Hematopoietic multipotent progenitor cell (in vitro differentiated cells): ENCODE data around the gene AMPD2. TPM values are rescaled to one million over a fixed set of nuclear protein-coding genes. Genes with fewer than 3 reads are reported as not detected.
"Not testable (repeated sequence)": the region's sequence is repeated elsewhere in the genome, so short reads cannot be mapped to it uniquely, and the experiment has no call there.

Experiments used
- DNase-seq, 3 donors: peaks; one replicate each; pipeline ENCODE4 v3.0.0-alpha.2; 2011 to 2015; ENCODE audit warnings: low read depth in 2 of 3, low spot score in 2 of 3
- small RNA-seq: library from RNA; depleted of rRNA; stranded (forward); fragments of <200 nt; gene quantifications from one replicate; pipeline ENCODE3, GENCODE V24; 2012
- total RNA-seq: library from RNA; depleted of rRNA; stranded (reverse); fragments of >200 nt; gene quantifications from one replicate; pipeline ENCODE4 v1.2.3, GENCODE V29; 2012

AMPD2 gene
- total RNA-seq, 1 donor, result 259 TPM

DNA sequence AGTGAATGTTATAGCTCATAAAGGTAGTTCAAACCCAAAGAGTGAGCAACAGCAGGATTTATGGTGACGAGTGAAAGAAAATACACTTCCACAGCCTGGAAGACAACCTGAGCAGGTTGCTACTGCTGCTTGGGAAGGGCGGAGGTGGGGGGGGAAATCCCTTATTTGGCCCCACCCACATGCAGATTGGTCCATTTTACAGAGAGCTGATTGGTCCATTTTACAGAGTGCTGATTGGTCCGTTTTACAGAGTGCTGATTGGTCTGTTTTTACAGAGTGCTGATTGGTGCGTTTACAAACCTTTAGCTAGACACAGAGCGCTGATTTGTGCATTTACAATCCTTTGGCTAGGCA, 50.3 kb downstream of the AMPD2 start:
- DNase-seq, result not testable (repeated sequence)

- DNase-seq, result no peak
Observed at GRCh38 chr1:109671067-109671466, 51.4 kb downstream of the AMPD2 start.

DNA sequence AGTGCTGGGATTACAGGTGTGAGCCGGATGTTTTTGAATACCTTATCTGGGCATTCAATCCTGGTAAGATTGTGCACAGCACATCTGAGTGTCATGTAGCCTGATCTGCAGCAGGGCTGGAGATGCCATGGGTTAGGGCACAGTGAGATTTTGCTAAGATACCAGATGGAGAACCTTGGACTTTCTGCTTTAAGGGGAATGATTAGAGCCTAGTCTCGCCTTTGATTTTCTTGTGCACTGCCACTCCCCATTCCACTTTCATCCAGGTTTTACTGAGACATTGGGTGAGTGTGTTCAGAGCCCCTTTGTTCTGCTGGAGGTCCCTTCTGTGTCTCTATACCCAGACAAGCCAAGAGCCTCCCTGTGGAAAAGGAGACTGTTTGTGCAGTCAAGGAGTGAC, 54.2 kb downstream of the AMPD2 start:
- not testable (repeated sequence) for DNase-seq

DNA sequence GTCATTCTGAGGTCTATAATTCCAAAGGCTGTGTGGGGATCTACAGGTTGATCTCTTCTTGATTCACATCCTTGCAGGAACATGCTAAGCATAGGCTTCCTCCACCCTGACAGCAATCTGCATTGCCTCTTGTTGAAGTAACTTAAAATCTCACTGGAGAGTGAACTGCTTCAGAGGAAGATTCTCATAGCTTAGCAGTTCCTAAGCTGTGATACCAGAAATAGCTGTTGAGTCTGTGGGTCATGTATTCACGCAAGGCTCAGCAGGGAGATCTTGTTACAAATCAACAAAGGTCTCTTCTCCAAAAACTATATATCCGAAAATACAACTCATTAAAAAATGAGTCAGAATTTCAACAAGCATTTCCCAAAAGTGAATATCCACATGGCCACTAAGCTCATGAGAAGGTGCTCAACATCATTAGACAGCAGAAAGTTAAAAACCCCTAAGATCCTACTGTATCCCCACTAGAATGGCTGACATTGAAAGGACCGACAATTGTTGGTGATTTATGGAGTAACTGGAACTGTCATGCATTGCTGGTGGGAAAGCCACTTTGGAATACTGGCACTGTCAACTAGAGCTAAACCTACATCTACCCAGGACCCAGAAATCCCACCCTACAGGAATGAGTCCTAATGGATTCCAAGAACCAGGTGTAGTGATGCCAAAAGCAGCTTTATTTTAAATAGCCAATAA, 57.2 kb downstream of the AMPD2 start:
- not testable (repeated sequence) for DNase-seq

- DNase-seq, result no peak
Observed at GRCh38 chr1:109677459-109677858, 57.8 kb downstream of the AMPD2 start.

DNA sequence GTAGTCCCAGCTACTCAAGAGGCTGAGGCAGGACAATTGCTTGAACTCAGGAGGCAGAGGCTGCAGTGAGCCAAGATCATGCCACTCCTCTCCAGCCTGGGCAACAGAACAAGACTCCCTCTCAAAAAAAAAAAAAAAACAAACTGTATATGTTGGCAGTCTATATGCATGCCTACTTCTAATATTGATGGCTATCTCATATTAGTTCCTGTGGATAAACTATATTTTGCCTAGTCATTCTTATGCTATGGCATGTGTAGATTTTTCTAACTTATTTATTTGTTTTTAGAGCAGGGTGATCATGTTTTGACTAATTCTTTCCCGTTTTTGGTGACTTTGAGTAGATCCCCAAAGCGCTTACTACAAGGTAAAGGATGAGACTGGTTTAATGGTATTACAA, 59.0 kb downstream of the AMPD2 start:
- not testable (repeated sequence) for DNase-seq

Small RNA genes within 50 kb of the gene (small RNA-seq; reads per million reads assigned to genes)
- 13.0 reads per million, percentile 93 among the genes with 10 or more reads in this experiment for gene RNU6V

Other genes starting within 250 kb of the AMPD2 start
- gene SORT1, start 221.9 kb upstream of the AMPD2 start, total RNA-seq, result 7.0 TPM
- 30.7 TPM for gene PSMA5, start 193.4 kb upstream of the AMPD2 start, total RNA-seq
- not detected for gene SYPL2, start 153.3 kb upstream of the AMPD2 start, total RNA-seq
- gene ATXN7L2, start 135.9 kb upstream of the AMPD2 start, total RNA-seq, result 5.7 TPM
- gene CYB561D1, start 125.7 kb upstream of the AMPD2 start, total RNA-seq, result 9.4 TPM
- 1.1 TPM for gene AMIGO1, start 110.1 kb upstream of the AMPD2 start, total RNA-seq
- gene GPR61, start 80.0 kb upstream of the AMPD2 start, total RNA-seq, result 0.27 TPM
- 7.3 TPM for gene GNAI3, start 71.2 kb upstream of the AMPD2 start, total RNA-seq
- 0.27 TPM for gene GNAT2, start 221 bp upstream of the AMPD2 start, total RNA-seq
- gene GSTM4, start 36.3 kb downstream of the AMPD2 start, total RNA-seq, result 12.1 TPM
- gene GSTM2, start 48.2 kb downstream of the AMPD2 start, total RNA-seq, result 20.7 TPM
- not detected for gene GSTM1, start 68.0 kb downstream of the AMPD2 start, total RNA-seq
- gene GSTM5, start 92.4 kb downstream of the AMPD2 start, total RNA-seq, result 0.27 TPM
- 13.5 TPM for gene GSTM3, start 121.2 kb downstream of the AMPD2 start, total RNA-seq
- not detected for gene EPS8L3, start 144.1 kb downstream of the AMPD2 start, total RNA-seq